ENCODE measurements around the gene CPPED1. TPM values are rescaled to one million over a fixed set of nuclear protein-coding genes. Genes with fewer than 3 reads are reported as not detected.

CPPED1 gene
- total and polyA plus RNA-seq, 7 donors = 2.7 to 6.1 (median 3.5) TPM

- 75 to 78% (median 76%) methylated on average over 8 of the region's 8 CpGs for WGBS, 3 donors
- Histone ChIP-seq H3K9me3 (no peaks in the 10 kb centered on the region), H3K36me3 (ENCODE audit: insufficient read depth in 1 of 2, low read depth in 1 of 2) (no peaks in the 10 kb centered on the region), H3K27me3 (ENCODE audit: insufficient read depth in 3 of 3, low read length in 2 of 3) (peaks cover 0 to 7% (median 0%) of the 10 kb centered on the region in 3 donors), H3K4me3 (no peak overlapping the region), H3K27ac (no peak overlapping the region), H3K4me1 (no peaks in the 10 kb centered on the region)
- intact Hi-C loops (cut with DNase I) = no loop called here
- no peak for ATAC-seq
- TF ChIP-seq, protein P1, sequence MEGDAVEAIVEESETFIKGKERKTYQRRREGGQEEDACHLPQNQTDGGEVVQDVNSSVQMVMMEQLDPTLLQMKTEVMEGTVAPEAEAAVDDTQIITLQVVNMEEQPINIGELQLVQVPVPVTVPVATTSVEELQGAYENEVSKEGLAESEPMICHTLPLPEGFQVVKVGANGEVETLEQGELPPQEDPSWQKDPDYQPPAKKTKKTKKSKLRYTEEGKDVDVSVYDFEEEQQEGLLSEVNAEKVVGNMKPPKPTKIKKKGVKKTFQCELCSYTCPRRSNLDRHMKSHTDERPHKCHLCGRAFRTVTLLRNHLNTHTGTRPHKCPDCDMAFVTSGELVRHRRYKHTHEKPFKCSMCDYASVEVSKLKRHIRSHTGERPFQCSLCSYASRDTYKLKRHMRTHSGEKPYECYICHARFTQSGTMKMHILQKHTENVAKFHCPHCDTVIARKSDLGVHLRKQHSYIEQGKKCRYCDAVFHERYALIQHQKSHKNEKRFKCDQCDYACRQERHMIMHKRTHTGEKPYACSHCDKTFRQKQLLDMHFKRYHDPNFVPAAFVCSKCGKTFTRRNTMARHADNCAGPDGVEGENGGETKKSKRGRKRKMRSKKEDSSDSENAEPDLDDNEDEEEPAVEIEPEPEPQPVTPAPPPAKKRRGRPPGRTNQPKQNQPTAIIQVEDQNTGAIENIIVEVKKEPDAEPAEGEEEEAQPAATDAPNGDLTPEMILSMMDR (IDR thresholded peaks at IDR 0.05) = no peak
- DNase-seq = no peak
Observed at GRCh38 chr16:12643034-12643455, 160.6 kb downstream of the CPPED1 start.

DNA sequence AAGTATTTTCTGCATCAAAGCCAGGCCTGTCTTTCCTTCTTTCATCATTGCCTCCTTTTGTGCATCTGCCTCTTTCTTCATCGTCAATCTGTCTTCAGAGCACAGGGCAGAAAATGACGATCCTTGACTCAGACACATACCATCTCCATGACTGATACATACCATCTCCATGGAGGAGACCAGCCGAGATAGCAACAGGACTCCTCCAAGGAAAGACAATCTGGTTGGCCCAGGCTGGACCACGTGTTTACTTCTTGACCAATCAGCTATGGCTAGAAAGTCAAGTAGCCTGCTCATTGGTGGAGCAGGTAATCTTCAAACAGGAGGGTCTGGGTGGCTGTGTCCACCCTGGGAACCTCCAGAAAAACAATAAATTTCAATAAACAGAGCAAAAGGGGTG, 164.6 kb downstream of the CPPED1 start:
- H3K9me3 ChIP-seq = no peaks in the 10 kb centered on the region
- H3K4me1 ChIP-seq = no peaks in the 10 kb centered on the region
- H3K27ac ChIP-seq = no peak overlapping the region
- intact Hi-C loops (cut with DNase I) = no loop called here
- H3K36me3 ChIP-seq (ENCODE audit: insufficient read depth in 1 of 2, low read depth in 1 of 2) = no peaks in the 10 kb centered on the region
- no peak overlapping the region for H3K4me3 ChIP-seq
- ATAC-seq (no peak), DNase-seq (no peak)
- H3K27me3 ChIP-seq (ENCODE audit: insufficient read depth in 3 of 3, low read length in 2 of 3) = peaks cover 0 to 6% (median 0%) of the 10 kb centered on the region in 3 donors
- WGBS, 3 donors = 51 to 67% (median 52%) methylated on average over 3 to 4 of the region's 4 CpGs
- TF ChIP-seq, protein P1 (IDR thresholded peaks at IDR 0.05) = no peak

DNA sequence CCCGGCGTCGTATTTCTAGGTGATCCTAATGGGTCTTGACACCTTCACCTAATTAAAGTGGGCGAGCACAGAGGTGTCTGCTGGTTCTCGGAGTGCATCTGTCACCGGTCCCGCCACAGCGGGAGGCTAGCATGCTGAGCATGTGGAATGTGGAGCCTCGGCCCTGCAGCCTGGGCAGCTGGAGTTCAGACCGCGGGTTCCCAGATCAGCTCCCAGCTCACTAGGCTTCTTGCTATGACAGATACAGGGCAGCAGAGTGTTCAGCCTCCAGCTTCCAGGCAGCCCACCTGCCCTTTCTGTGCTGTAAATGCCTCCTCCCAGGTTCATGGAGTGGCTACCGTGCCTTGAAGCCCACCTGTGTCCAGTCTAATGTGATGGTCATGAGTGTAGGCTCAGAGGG, 166.7 kb downstream of the CPPED1 start:
- DNase-seq (no peak), ATAC-seq (no peak)
- no peaks in the 10 kb centered on the region for H3K9me3 ChIP-seq
- intact Hi-C loops (cut with DNase I) = no loop called here
- WGBS, 3 donors = 14 to 15% (median 14%) methylated on average over 12 of the region's 12 CpGs
- H3K4me1 ChIP-seq = no peaks in the 10 kb centered on the region
- H3K27me3 ChIP-seq (ENCODE audit: insufficient read depth in 3 of 3, low read length in 2 of 3) = peaks cover 0 to 2% (median 0%) of the 10 kb centered on the region in 3 donors
- TF ChIP-seq, protein P1 (IDR thresholded peaks at IDR 0.05) = no peak
- no peak overlapping the region for H3K4me3 ChIP-seq
- H3K27ac ChIP-seq = no peak overlapping the region
- no peaks in the 10 kb centered on the region for H3K36me3 ChIP-seq (ENCODE audit: insufficient read depth in 1 of 2, low read depth in 1 of 2)

- Histone ChIP-seq H3K4me3 (no peak overlapping the region), H3K36me3 (ENCODE audit: insufficient read depth in 1 of 2, low read depth in 1 of 2) (no peaks in the 10 kb centered on the region), H3K27ac (no peak overlapping the region), H3K4me1 (no peaks in the 10 kb centered on the region), H3K9me3 (no peaks in the 10 kb centered on the region), H3K27me3 (ENCODE audit: insufficient read depth in 3 of 3, low read length in 2 of 3) (no peaks in the 10 kb centered on the region)
- ATAC-seq = no peak
- intact Hi-C loops (cut with DNase I) = no loop called here
- no peak for DNase-seq
- TF ChIP-seq, protein P1 (IDR thresholded peaks at IDR 0.05) = no peak
- 81 to 90% (median 86%) methylated on average over 9 of the region's 9 CpGs for WGBS, 3 donors
Observed at GRCh38 chr16:12629271-12629670, 174.4 kb downstream of the CPPED1 start.

DNA sequence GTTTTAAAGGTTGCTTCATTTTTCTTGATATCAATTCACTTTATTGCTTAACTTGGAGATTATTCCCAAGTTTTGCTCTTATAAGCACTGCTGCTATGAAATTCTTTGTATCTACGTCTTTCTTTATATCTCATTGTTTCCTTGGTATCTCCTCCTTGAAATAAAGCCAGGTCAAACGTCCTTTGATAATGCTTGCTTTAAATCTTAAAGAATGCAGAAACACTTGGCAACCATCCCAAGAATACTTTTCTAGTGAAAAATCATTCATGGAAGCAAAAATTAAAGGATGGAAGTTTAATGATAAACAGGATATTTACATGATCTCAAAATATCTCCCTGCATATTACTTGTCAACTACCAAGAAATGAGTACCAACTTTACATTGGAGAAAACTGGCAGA, 175.2 kb downstream of the CPPED1 start:
- TF ChIP-seq, protein P1 (IDR thresholded peaks at IDR 0.05) = no peak
- Histone ChIP-seq H3K27ac (no peak overlapping the region), H3K27me3 (ENCODE audit: insufficient read depth in 3 of 3, low read length in 2 of 3) (no peaks in the 10 kb centered on the region), H3K4me3 (no peak overlapping the region), H3K36me3 (ENCODE audit: insufficient read depth in 1 of 2, low read depth in 1 of 2) (no peaks in the 10 kb centered on the region), H3K4me1 (no peaks in the 10 kb centered on the region), H3K9me3 (no peaks in the 10 kb centered on the region)
- 7 to 14% (median 14%) methylated on average over 2 of the region's 2 CpGs for WGBS, 3 donors
- DNase-seq (no peak), ATAC-seq (no peak)
- intact Hi-C loops (cut with DNase I) = no loop called here

Data from psoas muscle (tissue), 8 donors.